Mesendoderm (in vitro differentiated cells): ENCODE data around the gene APPL2.

ENCODE experiments used
- DNase-seq: peaks from one replicate; pipeline ENCODE4 v3.0.0; 2013
- H2AK5ac ChIP-seq: 2 replicates; pipeline ENCODE4 v1.6.1; 2013; ENCODE audit warnings: low read length, inconsistent platforms
- H2BK120ac ChIP-seq: 2 replicates; pipeline ENCODE4 v1.6.1; 2013; ENCODE audit warnings: low read depth, mild to moderate bottlenecking, low read length, moderate library complexity, mixed read lengths
- H2BK15ac ChIP-seq: replicated peaks from 2 replicates; pipeline ENCODE4 v1.6.1; 2013; ENCODE audit warnings: low read depth, mild to moderate bottlenecking, moderate library complexity
- H2BK5ac ChIP-seq: 2 replicates; pipeline ENCODE4 v1.6.1; 2013; ENCODE audit warnings: low read length, inconsistent platforms
- H3K18ac ChIP-seq: 2 replicates; pipeline ENCODE4 v1.6.1; 2013; ENCODE audit warnings: mild to moderate bottlenecking, low read length, mixed read lengths
- H3K23ac ChIP-seq: one replicate; pipeline ENCODE4 v1.6.1; 2013; ENCODE audit warnings: low read length
- H3K27ac ChIP-seq: 2 replicates; pipeline ENCODE4 v1.5.1; 2013; ENCODE audit warnings: low read depth, mild to moderate bottlenecking, inconsistent platforms, low read length, moderate library complexity
- H3K27me3 ChIP-seq: 2 replicates; pipeline ENCODE4 v1.6.1; 2013; ENCODE audit warnings: low read length, control low read depth, mild to moderate bottlenecking, inconsistent platforms; ENCODE audit not compliant: insufficient read depth, poor library complexity
- H3K36me3 ChIP-seq: 2 replicates; pipeline ENCODE4 v1.6.1; 2013; ENCODE audit warnings: low read length, inconsistent platforms; ENCODE audit not compliant: control insufficient read depth, insufficient read depth
- H3K4ac ChIP-seq: one replicate; pipeline ENCODE4 v1.6.1; 2013; ENCODE audit warnings: low read depth, mild to moderate bottlenecking, low read length, moderate library complexity
- H3K4me1 ChIP-seq: 2 replicates; pipeline ENCODE4 v1.6.1; 2013; ENCODE audit warnings: low read depth, low read length, inconsistent platforms; ENCODE audit not compliant: control insufficient read depth
- H3K4me2 ChIP-seq: 2 replicates; pipeline ENCODE4 v1.6.1; 2013; ENCODE audit warnings: low read length
- H3K4me3 ChIP-seq: 2 replicates; pipeline ENCODE4 v1.5.1; 2013; ENCODE audit warnings: mild to moderate bottlenecking, low read length
- H3K56ac ChIP-seq: one replicate; pipeline ENCODE4 v1.6.1; 2013; ENCODE audit warnings: low read length
- H3K79me1 ChIP-seq: 2 replicates; pipeline ENCODE4 v1.6.1; 2013; ENCODE audit warnings: low read length, inconsistent platforms
- H3K79me2 ChIP-seq: 2 replicates; pipeline ENCODE4 v1.6.1; 2013; ENCODE audit warnings: mild to moderate bottlenecking, low read length; ENCODE audit not compliant: control insufficient read depth, insufficient read depth
- H3K9ac ChIP-seq: 2 replicates; pipeline ENCODE4 v1.6.1; 2013; ENCODE audit warnings: low read length, inconsistent platforms
- H4K5ac ChIP-seq: one replicate; pipeline ENCODE4 v1.6.1; 2013; ENCODE audit warnings: low read length
- H4K8ac ChIP-seq: one replicate; pipeline ENCODE4 v1.6.1; 2013; ENCODE audit warnings: low read depth, mild to moderate bottlenecking, control low read depth, low read length, moderate library complexity
- WGBS: extraction: QIAGEN DNeasy Blood & Tissue Kit; methylation state at CpG from one replicate; pipeline ENCODE4 v1.1.7; 2013; ENCODE audit warnings: low lambda C conversion rate, missing lambda C conversion rate; ENCODE audit not compliant: insufficient coverage; ENCODE audit errors: extremely low coverage; 5-methylcytosine and 5-hydroxymethylcytosine counted together

The APPL2 gene

DNA sequence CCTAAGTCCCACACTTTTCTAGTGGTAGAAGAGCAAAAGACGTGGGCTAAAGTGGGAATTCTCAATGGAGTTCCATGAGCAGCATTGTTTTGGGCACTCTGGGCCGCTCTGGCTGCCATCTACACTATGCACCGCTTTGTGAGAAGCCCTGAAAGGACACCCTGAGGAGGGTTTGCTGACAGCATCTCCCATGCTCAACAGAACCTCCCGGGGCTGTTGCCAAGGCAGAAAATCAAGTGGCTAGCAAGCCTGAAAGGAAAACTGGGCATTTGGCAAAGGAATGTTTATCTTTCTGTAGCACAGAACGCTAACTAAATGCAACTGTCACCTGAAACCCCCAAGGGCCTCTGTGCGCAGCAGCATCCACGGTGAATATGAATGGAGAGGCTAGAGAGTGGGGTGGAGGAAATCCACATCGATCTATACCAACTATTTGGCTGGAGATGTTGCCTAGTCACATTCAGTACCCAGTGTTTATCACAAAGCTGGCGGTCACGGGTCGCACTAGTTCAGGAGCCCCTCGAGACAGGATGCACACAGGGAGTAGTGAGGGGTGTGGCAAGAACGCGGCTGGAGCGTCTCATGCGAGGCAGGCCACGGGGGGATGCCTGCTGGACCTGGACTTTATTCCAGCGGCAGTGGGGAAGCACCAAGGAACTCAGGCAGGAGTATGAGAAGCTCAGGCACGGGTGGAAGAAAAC lies 14.2 kb downstream of the APPL2 start:
- no peak overlapping the region for H3K27ac ChIP-seq
- H4K5ac ChIP-seq: no peak overlapping the region
- H3K4me2 ChIP-seq: no peak overlapping the region
- no peak overlapping the region for H3K4me3 ChIP-seq
- no peaks in the 10 kb centered on the region for H3K4me1 ChIP-seq
- H3K56ac ChIP-seq: no peak overlapping the region
- no peak overlapping the region for H2BK5ac ChIP-seq
- no peak overlapping the region for H3K18ac ChIP-seq
- no peak overlapping the region for H2BK15ac ChIP-seq
- H4K8ac ChIP-seq: no peak overlapping the region
- H3K79me1 ChIP-seq: no peaks in the 10 kb centered on the region
- H3K9ac ChIP-seq: no peak overlapping the region
- H3K36me3 ChIP-seq: no peaks in the 10 kb centered on the region
- H2BK120ac ChIP-seq: no peak overlapping the region
- H3K79me2 ChIP-seq: no peaks in the 10 kb centered on the region
- no peak overlapping the region for H2AK5ac ChIP-seq
- no peak overlapping the region for H3K4ac ChIP-seq
- no peak for DNase-seq
- no peak overlapping the region for H3K23ac ChIP-seq
- no peaks in the 10 kb centered on the region for H3K27me3 ChIP-seq
- WGBS: no CpG with 5 or more reads among the region's 19 CpGs

GRCh38 chr12:105220929-105221290 lies 15.1 kb downstream of the APPL2 start:
- no peak overlapping the region for H4K5ac ChIP-seq
- H3K27ac ChIP-seq: no peak overlapping the region
- no peaks in the 10 kb centered on the region for H3K36me3 ChIP-seq
- no peaks in the 10 kb centered on the region for H3K4me1 ChIP-seq
- H3K27me3 ChIP-seq: no peaks in the 10 kb centered on the region
- H4K8ac ChIP-seq: no peak overlapping the region
- no peak overlapping the region for H2BK15ac ChIP-seq
- H2BK120ac ChIP-seq: no peak overlapping the region
- H3K56ac ChIP-seq: no peak overlapping the region
- H3K79me2 ChIP-seq: no peaks in the 10 kb centered on the region
- H3K4me2 ChIP-seq: no peak overlapping the region
- no peak overlapping the region for H3K4me3 ChIP-seq
- H3K4ac ChIP-seq: no peak overlapping the region
- DNase-seq: no peak
- H2AK5ac ChIP-seq: no peak overlapping the region
- H2BK5ac ChIP-seq: no peak overlapping the region
- H3K23ac ChIP-seq: no peak overlapping the region
- no peak overlapping the region for H3K9ac ChIP-seq
- no CpG with 5 or more reads among the region's 3 CpGs for WGBS
- H3K79me1 ChIP-seq: no peaks in the 10 kb centered on the region
- H3K18ac ChIP-seq: no peak overlapping the region

GRCh38 chr12:105220150-105220928 lies 15.6 kb downstream of the APPL2 start:
- no peak overlapping the region for H3K4me2 ChIP-seq
- no peaks in the 10 kb centered on the region for H3K27me3 ChIP-seq
- no peak overlapping the region for H2BK15ac ChIP-seq
- H2BK5ac ChIP-seq: no peak overlapping the region
- DNase-seq: no peak
- H2AK5ac ChIP-seq: no peak overlapping the region
- no peak overlapping the region for H3K23ac ChIP-seq
- H2BK120ac ChIP-seq: no peak overlapping the region
- no peak overlapping the region for H3K56ac ChIP-seq
- no peak overlapping the region for H3K18ac ChIP-seq
- no peak overlapping the region for H3K27ac ChIP-seq
- H3K4ac ChIP-seq: no peak overlapping the region
- no CpG with 5 or more reads among the region's 6 CpGs for WGBS
- no peak overlapping the region for H3K9ac ChIP-seq
- no peaks in the 10 kb centered on the region for H3K36me3 ChIP-seq
- no peaks in the 10 kb centered on the region for H3K79me2 ChIP-seq
- no peak overlapping the region for H4K5ac ChIP-seq
- H3K4me3 ChIP-seq: no peak overlapping the region
- no peaks in the 10 kb centered on the region for H3K79me1 ChIP-seq
- no peaks in the 10 kb centered on the region for H3K4me1 ChIP-seq
- H4K8ac ChIP-seq: no peak overlapping the region

GRCh38 chr12:105219261-105220028 lies 16.5 kb downstream of the APPL2 start:
- Histone ChIP-seq H4K5ac (no peak overlapping the region), H2AK5ac (no peak overlapping the region), H3K18ac (no peak overlapping the region), H3K4me1 (peaks cover 3% of the 10 kb centered on the region), H3K56ac (no peak overlapping the region), H3K4ac (no peak overlapping the region), H3K79me2 (no peaks in the 10 kb centered on the region), H2BK120ac (no peak overlapping the region), H2BK15ac (no peak overlapping the region), H3K36me3 (no peaks in the 10 kb centered on the region), H4K8ac (no peak overlapping the region), H3K79me1 (no peaks in the 10 kb centered on the region), H3K27ac (no peak overlapping the region), H3K4me2 (no peak overlapping the region), H3K23ac (no peak overlapping the region), H3K4me3 (no peak overlapping the region), H3K9ac (no peak overlapping the region), H2BK5ac (no peak overlapping the region), H3K27me3 (no peaks in the 10 kb centered on the region)
- WGBS: no CpG with 5 or more reads among the region's 4 CpGs
- DNase-seq: no peak

GRCh38 chr12:105218434-105218833 lies 17.5 kb downstream of the APPL2 start:
- Histone ChIP-seq H3K56ac (no peak overlapping the region), H3K79me2 (no peaks in the 10 kb centered on the region), H3K23ac (no peak overlapping the region), H3K36me3 (no peaks in the 10 kb centered on the region), H2AK5ac (no peak overlapping the region), H2BK120ac (no peak overlapping the region), H4K5ac (no peak overlapping the region), H3K4me1 (peaks cover 3% of the 10 kb centered on the region), H3K27ac (no peak overlapping the region), H3K18ac (no peak overlapping the region), H3K27me3 (no peaks in the 10 kb centered on the region), H3K9ac (no peak overlapping the region), H3K79me1 (no peaks in the 10 kb centered on the region), H4K8ac (no peak overlapping the region), H3K4me3 (no peak overlapping the region), H3K4ac (no peak overlapping the region), H2BK5ac (no peak overlapping the region), H2BK15ac (no peak overlapping the region), H3K4me2 (no peak overlapping the region)
- WGBS: no CpG with 5 or more reads among the region's 7 CpGs
- DNase-seq: no peak
